Cerebellar cortex (tissue), 1 donor: ENCODE results near the gene FCGR3A.
"Not testable (repeated sequence)": the region's sequence is repeated elsewhere in the genome, so short reads cannot be mapped to it uniquely, and the experiment has no call there.

Experiments
- DNase-seq: peaks from one replicate; pipeline ENCODE4 v3.0.0-alpha.2; 2015; ENCODE audit warnings: low spot score

Gene FCGR3A

GRCh38 chr1:161549652-161550051 is at the start of gene FCGR3A:
TSS of gene FCGR3A (minus strand) at chr1:161549818. CDS start at chr1:161549736, 82 bp downstream.
- DNase-seq = no peak

DNA sequence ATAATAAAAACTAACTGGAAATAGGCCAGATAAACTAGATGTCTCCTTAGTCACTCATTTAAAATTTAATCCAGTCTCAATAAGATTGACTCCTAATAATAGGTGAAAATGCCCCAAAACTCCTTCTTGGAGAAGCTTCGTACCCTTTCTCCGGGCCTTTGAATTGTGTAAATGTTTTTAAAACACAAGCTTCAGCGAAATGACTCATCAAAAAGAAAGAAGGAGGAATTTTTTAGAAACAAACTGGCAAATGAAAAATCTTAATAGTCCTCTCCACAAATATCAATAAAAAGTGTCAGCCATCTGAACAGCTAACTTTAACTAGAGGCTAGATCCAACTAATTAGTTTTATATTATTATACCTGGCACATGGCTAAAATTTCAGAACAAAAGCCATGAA is 47.5 kb upstream of the FCGR3A start:
- not testable (repeated sequence) for DNase-seq

DNA sequence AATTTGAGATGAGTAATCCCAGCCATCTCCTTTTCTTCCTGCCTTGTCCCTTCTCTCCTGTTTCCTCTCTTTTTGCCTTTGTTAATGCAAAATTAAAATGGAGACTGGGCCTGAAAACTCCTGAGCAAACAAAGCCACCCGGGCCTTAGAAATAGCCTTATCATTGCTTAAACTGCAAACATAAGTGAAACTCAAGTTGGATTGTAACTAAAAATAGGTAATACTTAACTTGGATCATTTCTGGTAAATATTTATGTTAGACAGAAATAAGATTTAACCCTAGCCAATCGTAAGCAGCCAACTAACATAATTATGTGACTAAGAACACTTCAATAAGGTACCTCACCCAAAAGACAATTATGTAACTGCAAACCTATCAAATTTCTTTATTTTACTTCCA is 46.0 kb upstream of the FCGR3A start:
- not testable (repeated sequence) for DNase-seq

GRCh38 chr1:161595173-161595572 is 45.6 kb upstream of the FCGR3A start:
- not testable (repeated sequence) for DNase-seq

DNA sequence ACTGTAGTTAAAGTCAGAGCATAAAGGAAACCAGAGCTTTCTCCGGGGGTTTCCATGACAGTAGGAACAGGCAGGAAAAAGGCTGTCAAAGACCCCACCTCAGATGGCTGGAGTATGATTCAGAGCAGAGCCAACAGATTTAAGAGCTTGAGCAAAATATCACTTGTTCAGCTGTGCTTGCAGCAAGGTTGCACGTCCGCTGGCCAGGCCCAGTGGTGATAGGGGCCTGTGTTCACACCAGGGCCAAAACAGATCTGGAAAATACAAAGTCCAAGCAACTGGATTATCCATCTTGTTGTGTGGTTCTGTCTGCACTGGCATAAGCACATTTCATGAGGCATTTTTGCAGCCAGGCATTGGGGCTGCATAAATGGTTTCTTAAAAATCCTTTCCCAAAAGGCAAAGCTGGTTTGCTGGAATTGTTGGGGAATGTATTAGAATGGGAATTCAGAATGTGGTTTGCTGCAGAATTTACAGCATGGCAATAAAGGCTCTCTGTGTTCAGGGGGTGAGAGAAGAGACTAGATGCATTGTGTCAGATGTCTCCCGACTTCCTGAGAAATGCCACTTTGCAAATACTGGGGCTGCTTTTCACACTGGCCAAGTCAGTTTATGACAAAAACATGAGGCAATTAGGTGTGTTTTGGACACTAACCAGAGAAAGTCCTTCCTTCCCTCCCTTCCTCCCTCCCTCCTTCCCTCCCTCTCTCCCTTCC is 44.8 kb upstream of the FCGR3A start:
- not testable (repeated sequence) for DNase-seq

- DNase-seq = not testable (repeated sequence)
Observed at GRCh38 chr1:161593092-161593755, 43.6 kb upstream of the FCGR3A start.

- not testable (repeated sequence) for DNase-seq
Observed at GRCh38 chr1:161592586-161592985, 43.0 kb upstream of the FCGR3A start.

- DNase-seq = not testable (repeated sequence)
Observed at GRCh38 chr1:161589920-161590319, 40.3 kb upstream of the FCGR3A start.

GRCh38 chr1:161589365-161589764 is 39.7 kb upstream of the FCGR3A start:
- not testable (repeated sequence) for DNase-seq

DNA sequence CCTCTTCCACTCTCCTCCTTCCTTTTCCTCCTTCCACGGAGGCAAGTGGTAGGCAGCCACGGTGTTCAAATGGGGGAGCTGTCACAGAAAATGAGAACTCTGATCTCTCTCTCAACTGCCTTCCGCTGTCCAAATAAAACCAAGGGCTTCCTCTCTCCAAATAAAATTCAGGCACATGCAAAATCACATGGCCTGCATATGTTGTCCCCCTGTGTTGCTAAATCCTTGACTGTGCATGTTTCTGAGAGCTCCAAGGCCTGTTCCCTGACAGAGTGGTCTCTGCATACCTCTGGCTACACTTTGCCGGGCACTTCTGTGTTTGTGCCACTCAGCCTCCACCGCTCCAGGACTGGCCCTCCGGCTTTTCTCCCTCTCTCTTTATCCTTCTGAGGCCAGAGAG is 39.0 kb upstream of the FCGR3A start:
- DNase-seq = not testable (repeated sequence)

GRCh38 chr1:161582882-161583281 is 33.3 kb upstream of the FCGR3A start:
- DNase-seq = not testable (repeated sequence)

DNA sequence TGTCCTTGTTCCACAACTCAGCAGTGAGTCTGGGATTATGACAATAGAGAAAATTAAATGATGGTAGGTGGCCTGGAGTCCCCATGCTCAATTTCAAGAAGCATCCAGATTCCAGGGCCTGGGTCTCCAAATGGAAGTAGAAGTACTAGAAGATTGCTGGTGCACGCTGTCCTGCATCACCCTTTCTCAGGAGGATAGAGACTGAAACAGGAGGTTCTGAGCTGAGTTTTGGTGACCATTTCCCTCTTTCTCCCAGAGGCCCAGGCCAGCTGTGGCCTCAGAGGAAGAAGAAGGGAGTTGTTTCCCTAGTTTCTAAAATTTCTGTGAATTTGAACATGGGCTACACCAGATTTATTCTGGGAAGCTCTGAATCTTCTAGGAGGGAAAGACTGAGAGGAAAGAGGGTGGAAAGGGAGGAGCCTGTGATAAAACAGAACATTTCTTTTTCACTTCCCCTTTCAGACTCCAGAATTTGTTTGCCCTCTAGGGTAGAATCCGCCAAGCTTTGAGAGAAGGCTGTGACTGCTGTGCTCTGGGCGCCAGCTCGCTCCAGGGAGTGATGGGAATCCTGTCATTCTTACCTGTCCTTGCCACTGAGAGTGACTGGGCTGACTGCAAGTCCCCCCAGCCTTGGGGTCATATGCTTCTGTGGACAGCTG is 31.4 kb upstream of the FCGR3A start:
- not testable (repeated sequence) for DNase-seq

GRCh38 chr1:161579856-161580507 is 30.4 kb upstream of the FCGR3A start:
- not testable (repeated sequence) for DNase-seq

GRCh38 chr1:161576676-161577075 is 27.1 kb upstream of the FCGR3A start:
- not testable (repeated sequence) for DNase-seq

DNA sequence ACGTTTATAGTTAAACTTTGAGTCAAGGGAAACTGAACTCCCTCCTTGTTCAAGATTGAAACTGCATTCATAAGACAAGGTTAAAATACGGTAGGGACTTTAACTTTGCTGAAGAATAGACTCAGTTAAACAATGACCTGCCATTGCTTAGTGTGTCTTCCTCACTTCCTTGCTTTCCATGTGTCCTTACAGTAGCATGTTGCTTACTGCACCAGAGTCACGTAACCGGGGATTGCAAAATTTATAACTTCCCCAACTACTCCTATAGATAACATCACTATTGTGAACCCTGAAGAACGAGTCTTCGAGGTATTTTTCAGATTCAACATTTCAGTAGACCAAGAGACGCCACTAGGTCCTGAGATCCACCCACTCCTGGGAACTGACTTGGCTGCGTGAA is 22.1 kb upstream of the FCGR3A start:
- not testable (repeated sequence) for DNase-seq

GRCh38 chr1:161566602-161566960 is 17.0 kb upstream of the FCGR3A start:
- not testable (repeated sequence) for DNase-seq

- not testable (repeated sequence) for DNase-seq
Observed at GRCh38 chr1:161563522-161563921, 13.9 kb upstream of the FCGR3A start.

- not testable (repeated sequence) for DNase-seq
Observed at GRCh38 chr1:161562441-161562840, 12.8 kb upstream of the FCGR3A start.

GRCh38 chr1:161560960-161561715 is 11.5 kb upstream of the FCGR3A start:
- DNase-seq = not testable (repeated sequence)

- not testable (repeated sequence) for DNase-seq
Observed at GRCh38 chr1:161557506-161558450, 8.2 kb upstream of the FCGR3A start.
